Fibroblast of lung (primary cell): Measurements from ENCODE around the gene KCNJ8.

Source experiments
- CTCF ChIP-seq, 2 donors: IDR thresholded peaks in 1 of 2; conservative IDR thresholded peaks in 1 of 2; 1 replicate in 1 of 2; 2 replicates in 1 of 2; pipeline ENCODE4 v1.5.1; 2011 to 2012; ENCODE audit warnings: low read length in 2 of 2, control low read depth in 1 of 2, inconsistent platforms in 1 of 2, low read depth in 1 of 2, mild to moderate bottlenecking in 1 of 2
- EZH2 ChIP-seq: IDR thresholded peaks from 2 replicates; pipeline ENCODE4 v1.5.1; 2012; ENCODE audit warnings: low read length, control low read depth, mild to moderate bottlenecking; ENCODE audit errors: missing control alignments

- no peak for TF ChIP-seq CTCF (conservative IDR thresholded peaks at IDR 0.05 in 1 of 2, IDR thresholded peaks at IDR 0.05 in 1 of 2; ENCODE audit: low read depth in 1 of 2, low read length in 2 of 2)
- no peak for TF ChIP-seq EZH2
These were observed 31.7 kb upstream of the KCNJ8 start for GRCh38 chr12:21806255-21806654.
